Pericardium fibroblast (primary cell): ENCODE measurements around the gene FKTN. TPM values are rescaled to one million over a fixed set of nuclear protein-coding genes. Genes with fewer than 3 reads are reported as not detected.

Source experiments
- total RNA-seq: library from RNA; depleted of rRNA; stranded (reverse); fragments of >200 nt; gene quantifications from 2 replicates; pipeline ENCODE4 v1.2.3, GENCODE V29; 2015

The FKTN gene
- total RNA-seq = 22.0 and 23.7 TPM in 2 replicates

GRCh38 chr9:105557804-105558610 is at the start of gene FKTN:
FKTN (plus strand) TSS chr9:105558131; CDS start chr9:105575033, 16,902 bp downstream.

GRCh38 chr9:105662184-105663104 is 104.5 kb downstream of the FKTN start, which contains the start of gene TAL2:
TAL2 (plus strand) TSS chr9:105662457; CDS start chr9:105662497, 40 bp downstream.

Other genes with a start within 250 kb of the FKTN start
- gene FSD1L, start 110.1 kb upstream of the FKTN start, total RNA-seq = 0.43 and 2.7 TPM in 2 replicates
- gene TAL2, start 104.3 kb downstream of the FKTN start, total RNA-seq = not detected in 2 replicates
- gene TMEM38B, start 136.4 kb downstream of the FKTN start, total RNA-seq = 3.5 and 9.9 TPM in 2 replicates